GM21576 (cell line): ENCODE measurements around the gene MYCN.

Source experiments
- ATAC-seq: cut with Tn5 transposase; IDR thresholded peaks from one replicate; pipeline ENCODE4 v1.9.1; 2021; ENCODE audit warnings: mild to moderate bottlenecking, moderate library complexity; ENCODE audit not compliant: unreplicated experiment

MYCN gene

GRCh38 chr2:15930589-15931318, 9.6 kb upstream of the MYCN start:
- ATAC-seq, result no peak

- no peak for ATAC-seq
Observed at GRCh38 chr2:15931319-15931890, 8.9 kb upstream of the MYCN start.

- no peak for ATAC-seq
Observed at GRCh38 chr2:15931950-15932349, 8.4 kb upstream of the MYCN start.

GRCh38 chr2:15932394-15933183, 7.8 kb upstream of the MYCN start:
- ATAC-seq, result no peak

GRCh38 chr2:15933184-15933845, 7.0 kb upstream of the MYCN start:
- no peak for ATAC-seq

GRCh38 chr2:15934291-15934945, 5.9 kb upstream of the MYCN start:
- ATAC-seq, result no peak

- no peak for ATAC-seq
Observed at GRCh38 chr2:15935189-15935588, 5.2 kb upstream of the MYCN start.

- no peak for ATAC-seq
Observed at GRCh38 chr2:15935675-15936074, 4.7 kb upstream of the MYCN start.

GRCh38 chr2:15936277-15937104, 3.9 kb upstream of the MYCN start:
- no peak for ATAC-seq

- ATAC-seq, result no peak
Observed at GRCh38 chr2:15937105-15937881, 3.1 kb upstream of the MYCN start.

GRCh38 chr2:15937882-15938802, 2.2 kb upstream of the MYCN start:
- ATAC-seq, result no peak

- ATAC-seq, result no peak
Observed at GRCh38 chr2:15938803-15939555, 1.4 kb upstream of the MYCN start.

GRCh38 chr2:15939556-15939853, 845 bp upstream of the MYCN start:
- peak; percentile 75 for ATAC-seq

- ATAC-seq, result no peak
Observed at GRCh38 chr2:15940661-15941480, 521 bp downstream of the MYCN start.

- no peak for ATAC-seq
Observed at GRCh38 chr2:15941481-15941850, 1.1 kb downstream of the MYCN start.

GRCh38 chr2:15941871-15942710, 1.7 kb downstream of the MYCN start:
- ATAC-seq, result no peak
